Stimulated activated CD8-positive, alpha-beta memory T cell treated with anti-CD3 and anti-CD28 coated beads, Interleukin-4, amount 100 ng/mL, for 48 hours (primary cell): ENCODE measurements around the gene RNF13.
A peak's percentile ranks its signal among the peaks of the same experiment; 100 is the strongest.
"Not testable (repeated sequence)": the region's sequence is repeated elsewhere in the genome, so short reads cannot be mapped to it uniquely, and the experiment has no call there.

Source experiments
- DNase-seq: peaks from one replicate; pipeline ENCODE4 v3.0.0-alpha.2; 2020

RNF13 gene

GRCh38 chr3:149902498-149903139 lies 89.6 kb downstream of the RNF13 start:
- DNase-seq: no peak

- DNase-seq: no peak
Measured at GRCh38 chr3:149906036-149906435, 93.0 kb downstream of the RNF13 start.

- DNase-seq: no peak
Measured at GRCh38 chr3:149908424-149908957, 95.5 kb downstream of the RNF13 start.

- no peak for DNase-seq
Measured at GRCh38 chr3:149909923-149910322, 96.9 kb downstream of the RNF13 start.

- no peak for DNase-seq
Measured at GRCh38 chr3:149917124-149917667, 104.2 kb downstream of the RNF13 start.

GRCh38 chr3:149919509-149919908 lies 106.5 kb downstream of the RNF13 start:
- DNase-seq: no peak

- no peak for DNase-seq
Measured at GRCh38 chr3:149920119-149920518, 107.1 kb downstream of the RNF13 start.

GRCh38 chr3:149933008-149933407 lies 120.0 kb downstream of the RNF13 start:
- DNase-seq: no peak

- no peak for DNase-seq
Measured at GRCh38 chr3:149933858-149934257, 120.8 kb downstream of the RNF13 start.

- DNase-seq: no peak
Measured at GRCh38 chr3:149934524-149934923, 121.5 kb downstream of the RNF13 start.

GRCh38 chr3:149936812-149937230 lies 123.8 kb downstream of the RNF13 start:
- peak; percentile 46 for DNase-seq

GRCh38 chr3:149938392-149939055 lies 125.5 kb downstream of the RNF13 start:
- not testable (repeated sequence) for DNase-seq

- DNase-seq: no peak
Measured at GRCh38 chr3:149941186-149941585, 128.2 kb downstream of the RNF13 start.

- no peak for DNase-seq
Measured at GRCh38 chr3:149941946-149942345, 128.9 kb downstream of the RNF13 start.

- no peak for DNase-seq
Measured at GRCh38 chr3:149942409-149942808, 129.4 kb downstream of the RNF13 start.

GRCh38 chr3:149943966-149944365 lies 131.0 kb downstream of the RNF13 start:
- DNase-seq: not testable (repeated sequence)

- DNase-seq: no peak
Measured at GRCh38 chr3:149947231-149947630, 134.2 kb downstream of the RNF13 start.

- DNase-seq: no peak
Measured at GRCh38 chr3:149949181-149949580, 136.2 kb downstream of the RNF13 start.

- DNase-seq: no peak
Measured at GRCh38 chr3:149954812-149955211, 141.8 kb downstream of the RNF13 start.

- DNase-seq: no peak
Measured at GRCh38 chr3:149955449-149955848, 142.4 kb downstream of the RNF13 start.

- DNase-seq: no peak
Measured at GRCh38 chr3:149957361-149958125, 144.5 kb downstream of the RNF13 start.

GRCh38 chr3:149958171-149958796 lies 145.3 kb downstream of the RNF13 start:
- DNase-seq: no peak

- DNase-seq: no peak
Measured at GRCh38 chr3:149959443-149959842, 146.4 kb downstream of the RNF13 start.
